GM19395 (cell line): Measurements from ENCODE around the gene DIAPH1.

Source experiments
- ATAC-seq: cut with Tn5 transposase; IDR thresholded peaks from one replicate; pipeline ENCODE4 v1.9.1; 2021; ENCODE audit warnings: mild to moderate bottlenecking, moderate library complexity; ENCODE audit not compliant: unreplicated experiment

DIAPH1 gene

DNA sequence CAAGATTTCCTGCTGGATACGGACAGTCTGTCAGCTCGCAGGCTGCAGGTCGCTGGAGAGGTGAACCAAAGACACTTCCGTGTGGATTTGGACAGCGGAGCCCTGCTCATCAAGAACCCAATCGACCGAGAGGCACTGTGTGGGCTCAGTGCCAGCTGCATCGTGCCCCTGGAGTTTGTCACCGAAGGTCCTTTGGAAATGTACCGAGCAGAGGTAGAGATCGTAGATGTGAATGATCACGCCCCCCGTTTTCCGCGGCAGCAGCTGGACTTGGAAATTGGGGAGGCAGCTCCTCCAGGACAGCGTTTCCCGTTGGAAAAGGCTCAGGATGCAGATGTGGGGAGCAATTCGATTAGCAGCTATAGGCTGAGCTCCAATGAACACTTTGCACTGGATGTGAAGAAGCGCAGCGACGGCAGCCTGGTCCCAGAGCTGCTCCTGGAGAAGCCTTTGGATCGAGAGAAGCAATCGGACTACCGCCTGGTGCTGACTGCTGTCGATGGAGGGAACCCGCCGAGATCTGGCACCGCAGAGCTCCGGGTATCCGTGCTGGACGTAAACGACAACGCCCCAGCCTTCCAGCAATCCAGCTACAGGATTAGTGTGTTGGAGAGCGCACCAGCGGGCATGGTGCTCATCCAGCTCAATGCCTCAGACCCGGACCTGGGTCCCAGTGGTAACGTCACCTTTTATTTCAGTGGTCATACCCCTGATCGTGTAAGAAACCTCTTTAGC lies 133.3 kb downstream of the DIAPH1 start:
- no peak for ATAC-seq

GRCh38 chr5:141484641-141485311 lies 134.0 kb downstream of the DIAPH1 start, which contains the start of gene PCDHGC4:
TSS of gene PCDHGC4 (plus strand) at chr5:141485030. CDS start at chr5:141485174, 144 bp downstream.
- ATAC-seq: peak; percentile 47

DNA sequence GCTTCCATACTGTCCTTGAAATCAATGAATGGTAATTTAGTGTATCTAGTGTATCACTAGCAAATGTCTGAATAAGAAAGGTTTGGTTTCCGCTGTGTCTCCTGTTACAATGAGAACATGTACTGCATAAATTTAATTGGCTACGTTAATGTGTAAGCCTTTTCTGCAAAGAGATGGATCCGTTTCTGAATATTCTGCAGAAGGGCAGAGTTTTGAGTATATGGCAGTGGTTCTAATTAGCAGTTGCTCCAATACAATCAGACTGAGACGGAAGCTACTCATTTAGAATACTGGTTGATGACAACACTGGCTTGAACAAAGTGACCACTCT lies 134.5 kb downstream of the DIAPH1 start:
- ATAC-seq: no peak

DNA sequence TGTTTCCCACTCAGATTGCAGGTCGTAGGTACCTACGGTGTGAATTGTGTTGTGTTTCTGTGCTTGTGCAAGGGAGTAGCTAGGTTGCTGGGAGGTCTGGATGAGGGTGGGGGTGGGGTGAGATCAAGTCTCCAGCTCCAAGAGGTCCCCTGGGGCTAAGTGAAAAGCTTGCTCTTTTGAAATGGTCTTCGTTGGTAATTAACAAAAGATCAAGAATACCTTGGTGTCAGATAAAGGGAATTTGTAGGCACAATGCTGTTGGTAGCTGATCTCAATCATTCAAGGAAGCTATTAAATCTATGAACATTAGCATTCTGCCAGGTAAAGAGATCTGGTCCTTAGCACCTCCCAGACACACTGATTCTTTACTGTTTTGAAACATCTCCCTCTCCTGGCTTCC lies 134.9 kb downstream of the DIAPH1 start:
- ATAC-seq: no peak

DNA sequence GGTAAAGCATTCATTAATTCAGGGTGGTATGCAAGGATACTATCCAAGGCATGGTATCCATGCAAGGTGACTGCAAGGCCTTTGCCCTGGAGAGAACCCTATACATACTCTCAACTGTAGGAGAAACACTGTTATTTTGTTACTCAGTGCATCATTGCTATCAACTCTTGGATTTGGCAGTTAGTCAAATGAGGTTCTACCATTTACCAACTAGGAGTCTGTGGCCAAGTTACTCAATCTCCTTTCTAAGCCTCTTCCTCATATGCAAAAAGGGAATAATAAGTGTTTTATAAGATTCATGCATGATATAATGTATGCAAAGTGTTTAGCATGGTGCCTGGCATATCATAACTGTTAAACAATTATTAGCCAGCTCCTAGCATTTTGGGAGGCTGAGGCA lies 139.0 kb downstream of the DIAPH1 start:
- ATAC-seq: no peak

GRCh38 chr5:141478321-141478945 lies 140.4 kb downstream of the DIAPH1 start:
- ATAC-seq: no peak

- ATAC-seq: no peak
These were observed 141.0 kb downstream of the DIAPH1 start for GRCh38 chr5:141477815-141478214.

- no peak for ATAC-seq
These were observed 141.7 kb downstream of the DIAPH1 start for GRCh38 chr5:141477044-141477575.

DNA sequence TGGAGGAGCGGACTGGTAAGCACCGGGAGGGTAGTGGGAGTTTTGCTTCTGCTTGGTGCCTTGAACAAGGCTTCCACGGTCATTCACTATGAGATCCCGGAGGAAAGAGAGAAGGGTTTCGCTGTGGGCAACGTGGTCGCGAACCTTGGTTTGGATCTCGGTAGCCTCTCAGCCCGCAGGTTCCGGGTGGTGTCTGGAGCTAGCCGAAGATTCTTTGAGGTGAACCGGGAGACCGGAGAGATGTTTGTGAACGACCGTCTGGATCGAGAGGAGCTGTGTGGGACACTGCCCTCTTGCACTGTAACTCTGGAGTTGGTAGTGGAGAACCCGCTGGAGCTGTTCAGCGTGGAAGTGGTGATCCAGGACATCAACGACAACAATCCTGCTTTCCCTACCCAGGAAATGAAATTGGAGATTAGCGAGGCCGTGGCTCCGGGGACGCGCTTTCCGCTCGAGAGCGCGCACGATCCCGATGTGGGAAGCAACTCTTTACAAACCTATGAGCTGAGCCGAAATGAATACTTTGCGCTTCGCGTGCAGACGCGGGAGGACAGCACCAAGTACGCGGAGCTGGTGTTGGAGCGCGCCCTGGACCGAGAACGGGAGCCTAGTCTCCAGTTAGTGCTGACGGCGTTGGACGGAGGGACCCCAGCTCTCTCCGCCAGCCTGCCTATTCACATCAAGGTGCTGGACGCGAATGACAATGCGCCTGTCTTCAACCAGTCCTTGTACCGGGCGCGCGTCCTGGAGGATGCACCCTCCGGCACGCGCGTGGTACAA lies 142.5 kb downstream of the DIAPH1 start:
- peak; percentile 38 for ATAC-seq

GRCh38 chr5:141475625-141476131 lies 143.1 kb downstream of the DIAPH1 start, which contains the start of gene PCDHGC3:
TSS of gene PCDHGC3 (plus strand) at chr5:141475966. CDS start at chr5:141476117, 151 bp downstream.
- ATAC-seq: peak; percentile 98

DNA sequence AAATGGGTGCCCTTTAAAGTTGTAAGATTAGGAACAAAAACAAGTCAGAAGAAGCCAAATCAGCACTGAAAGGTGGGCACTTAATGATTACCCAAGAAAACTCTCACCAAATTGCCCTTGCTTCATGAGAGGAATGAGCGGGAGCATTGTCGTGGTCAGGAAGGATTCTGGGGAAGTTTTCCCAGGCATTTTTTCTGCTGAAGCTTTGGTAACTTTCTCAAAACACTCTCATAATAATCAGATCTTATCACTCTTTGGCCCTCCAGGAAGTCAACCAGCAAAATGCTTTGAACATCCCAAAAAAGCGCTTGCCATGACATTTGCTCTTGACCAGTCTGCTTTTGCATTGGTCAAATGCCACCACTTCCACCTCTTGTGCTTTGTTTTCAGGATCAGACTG lies 153.4 kb downstream of the DIAPH1 start:
- no peak for ATAC-seq
